KBM-7 (cell line): ENCODE data around the gene ARMH1.
A peak's percentile ranks its signal among the peaks of the same experiment; 100 is the strongest.

ENCODE experiments used
- DNase-seq: peaks from one replicate; pipeline ENCODE4 v3.0.0-alpha.2; 2015
- in situ Hi-C: fragments of 300-500 bp; cut with MboI; formaldehyde crosslinking; loops from 2 replicates; pipeline ENCODE4 v1.14.3; 2020; ENCODE audit warnings: low sequenced_read_pairs, low pct_unique_long_range_greater_than_20kb, mixed read lengths

The ARMH1 gene

DNA sequence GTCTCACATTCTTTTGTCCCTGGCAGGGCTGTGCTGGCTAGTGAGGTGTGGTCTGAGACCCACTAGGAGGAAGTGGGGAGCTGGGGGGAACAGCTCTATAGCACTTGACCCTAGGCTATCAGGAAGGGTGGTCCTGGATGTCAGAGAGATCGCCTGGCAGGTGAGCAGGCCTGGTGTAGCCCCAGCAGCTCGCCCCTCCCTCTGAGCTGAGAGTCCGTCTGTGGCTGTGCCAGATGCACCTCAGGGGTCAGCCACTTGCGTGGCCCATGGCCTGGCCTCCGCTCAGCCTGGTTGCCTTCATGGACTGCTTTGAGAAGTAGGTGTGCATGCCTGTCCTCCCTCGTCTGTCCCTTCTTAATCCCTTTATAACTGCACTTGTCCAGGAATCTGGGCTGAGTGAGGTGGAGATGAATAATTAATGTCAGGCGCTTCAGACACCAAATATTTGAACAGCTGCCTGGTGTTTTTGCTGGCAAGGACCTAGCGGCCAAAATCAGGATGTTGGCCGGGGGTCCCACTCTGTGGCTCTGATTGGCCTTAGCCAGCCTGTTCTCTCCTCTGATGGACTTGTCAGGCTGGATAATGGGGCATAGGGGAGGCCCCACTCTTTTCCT is 30.7 kb upstream of the ARMH1 start:
- no peak for DNase-seq
- in situ Hi-C loops = no loop called here

DNA sequence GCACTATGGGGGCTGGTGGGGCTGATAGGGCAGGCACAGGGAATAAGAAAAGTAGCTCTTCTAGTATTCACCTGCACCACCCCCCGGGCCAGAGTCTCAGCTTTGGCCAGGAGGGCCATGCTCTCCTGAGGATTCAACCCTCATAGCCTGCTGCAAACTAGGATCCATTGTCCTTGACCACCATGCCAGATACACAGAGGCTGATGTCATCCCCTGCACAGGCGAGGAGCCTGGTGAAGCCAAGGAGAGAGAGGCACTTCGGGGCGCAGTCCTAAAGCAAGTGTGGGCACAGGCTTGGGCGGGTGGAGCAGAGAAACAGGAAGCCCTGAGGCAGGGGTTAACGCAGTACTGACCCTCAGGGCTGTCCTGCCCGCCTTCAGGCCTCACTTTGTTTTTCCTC is 29.7 kb upstream of the ARMH1 start:
- in situ Hi-C loops = no loop called here
- DNase-seq = no peak

DNA sequence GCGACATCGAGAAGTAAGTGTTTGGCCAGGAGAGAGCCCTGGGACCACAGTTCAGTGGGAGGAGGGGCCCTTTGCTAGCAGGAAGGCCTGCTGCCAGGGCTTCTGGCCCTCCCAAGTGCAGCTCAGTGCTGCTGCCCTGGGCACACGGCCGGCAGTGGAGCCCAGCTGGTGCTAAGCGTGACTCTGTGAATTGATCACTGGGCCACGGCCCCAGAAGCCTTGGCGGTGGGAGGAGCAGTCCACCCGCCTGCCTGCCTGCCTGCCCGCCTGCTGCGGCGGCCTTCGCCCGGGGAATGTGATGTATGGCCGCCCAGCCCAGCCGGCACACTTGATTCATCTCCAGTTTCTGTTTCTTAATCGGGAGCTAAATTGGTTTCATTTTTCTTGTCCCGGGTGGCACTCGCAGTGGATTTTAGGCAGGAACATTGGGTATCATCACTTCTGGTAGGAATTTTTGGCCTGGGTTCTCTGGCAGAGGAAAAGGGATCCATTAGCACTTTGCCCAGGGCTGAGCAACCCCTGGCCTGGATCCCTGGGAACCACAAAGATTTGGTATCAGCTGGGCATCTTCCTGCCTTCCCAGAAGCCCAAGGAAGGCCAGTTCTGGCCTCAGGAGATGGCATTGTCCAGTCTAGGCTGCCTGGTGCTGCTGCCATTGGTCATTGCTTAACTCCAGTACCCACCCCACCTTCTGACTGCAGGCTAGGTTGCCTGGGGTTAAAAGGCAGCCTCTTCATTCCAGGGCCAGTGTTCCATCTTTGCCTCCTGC is 28.9 kb upstream of the ARMH1 start:
- DNase-seq = no peak
- in situ Hi-C loops = no loop called here

DNA sequence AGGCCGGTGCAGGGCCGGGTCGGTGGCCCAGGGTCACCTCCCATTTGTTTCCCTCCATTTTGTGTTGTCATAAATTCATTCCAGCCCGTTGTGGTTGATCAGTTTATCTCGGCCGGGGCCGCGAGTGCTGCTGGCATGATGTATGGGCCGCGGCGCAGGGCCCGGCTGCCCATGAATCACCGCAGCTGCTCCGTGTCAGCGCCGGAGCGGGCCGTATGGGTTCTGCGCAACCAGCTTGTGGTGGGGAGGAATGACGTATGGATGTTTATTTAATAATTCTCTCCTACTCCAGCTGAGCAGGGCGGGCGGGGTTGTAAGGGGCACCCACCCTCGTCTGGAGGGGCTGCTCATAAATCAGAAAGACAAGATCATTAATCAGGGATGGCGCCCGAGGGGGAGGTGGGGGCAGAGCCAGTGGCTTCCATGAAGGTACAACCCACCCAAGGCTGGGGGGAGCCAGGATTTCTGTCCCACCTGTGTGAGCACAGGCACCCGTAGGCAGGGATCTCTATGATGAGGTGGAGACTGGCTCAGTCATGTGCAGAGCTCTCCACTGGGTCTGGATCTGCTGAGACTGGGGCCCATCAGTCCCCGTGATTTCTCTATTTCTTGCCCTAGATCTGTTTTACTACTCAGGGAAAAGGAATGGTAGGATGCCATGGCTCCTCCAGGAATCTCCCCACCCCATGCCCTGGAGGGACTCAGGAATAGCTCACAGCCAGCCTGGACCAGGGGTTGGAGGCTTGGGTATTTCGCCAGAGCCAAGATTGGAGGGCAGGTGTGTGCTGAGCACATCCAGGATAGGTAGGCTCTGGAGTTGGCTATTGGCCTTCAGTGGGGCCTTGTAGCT is 28.0 kb upstream of the ARMH1 start:
- in situ Hi-C loops = no loop called here

DNA sequence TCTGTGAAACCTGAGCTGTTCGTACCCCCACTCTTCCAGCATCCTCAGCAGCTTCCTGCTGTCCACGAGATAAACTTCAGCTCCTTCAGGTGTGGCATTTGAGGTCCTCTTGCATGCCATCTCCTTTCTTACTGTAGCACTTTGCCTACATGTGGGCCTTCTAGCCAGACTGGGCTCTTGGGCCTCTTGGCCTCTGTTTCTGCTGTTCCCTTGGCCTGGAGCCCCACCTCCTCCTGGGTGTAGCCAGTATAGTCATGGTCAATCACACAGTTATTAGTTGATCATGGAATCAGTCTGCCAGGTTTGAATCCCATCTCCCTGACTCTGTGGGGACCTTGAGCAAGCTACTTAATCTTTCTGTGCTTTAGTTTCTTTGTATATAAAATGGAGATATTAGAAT is 26.6 kb upstream of the ARMH1 start:
- in situ Hi-C loops = no loop called here
- DNase-seq = no peak

More for the DNA sequence above, 28.0 kb upstream of the ARMH1 start:
- no peak for DNase-seq

DNA sequence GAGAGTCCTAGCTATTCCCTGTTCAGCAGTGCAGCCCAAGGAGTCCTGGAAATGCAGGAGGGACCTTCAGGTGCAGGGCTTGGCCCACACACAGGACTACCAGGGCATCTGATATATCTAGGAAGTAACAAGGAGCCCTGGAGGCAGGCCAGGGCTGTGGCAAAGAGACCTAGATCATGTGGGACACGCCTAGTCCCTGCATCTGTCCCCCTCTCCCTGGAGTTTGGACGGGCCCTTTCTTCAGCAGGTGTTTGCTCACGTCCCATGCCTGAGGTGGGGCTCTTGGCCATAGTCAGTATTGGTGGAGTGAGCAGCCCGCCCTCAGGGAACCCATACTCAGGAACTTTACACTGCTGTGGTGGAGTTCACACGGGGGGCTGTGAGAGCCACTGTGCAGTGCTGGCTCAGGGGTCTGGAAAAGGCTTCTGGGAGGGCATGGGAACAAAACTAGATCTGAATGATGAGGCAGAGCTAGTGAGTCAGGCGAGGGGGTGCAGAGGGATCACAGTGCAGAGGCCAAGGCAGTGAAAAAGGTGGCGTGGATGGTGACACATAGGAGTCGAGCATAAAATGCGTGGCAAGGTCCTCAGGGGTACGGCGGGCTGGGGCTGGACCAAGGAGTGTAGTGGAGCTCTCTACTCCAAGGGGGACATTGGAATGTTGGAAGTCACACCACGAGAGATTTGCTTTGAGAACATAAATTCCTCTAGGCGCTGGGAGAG is 25.8 kb upstream of the ARMH1 start:
- no peak for DNase-seq
- in situ Hi-C loops = no loop called here

DNA sequence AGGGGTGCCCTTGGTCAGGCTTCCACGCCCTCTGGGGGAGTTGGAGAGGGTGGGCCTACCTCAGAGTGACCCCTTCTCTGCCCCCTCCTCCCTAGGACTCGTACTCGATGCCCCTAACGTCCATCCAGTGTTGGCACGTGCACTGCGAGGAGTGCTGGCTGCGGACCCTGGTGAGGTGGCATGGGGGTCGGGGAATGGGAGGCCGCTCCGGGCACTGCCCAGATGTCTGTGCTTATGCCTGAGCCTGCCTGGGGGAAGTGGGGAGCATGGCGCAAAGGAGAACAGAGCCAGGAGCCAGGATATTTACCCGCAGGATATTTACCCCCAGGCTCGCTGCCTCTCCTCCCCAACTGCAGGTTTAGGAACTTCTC is 24.7 kb upstream of the ARMH1 start:
- in situ Hi-C loops = no loop called here
- DNase-seq = no peak

DNA sequence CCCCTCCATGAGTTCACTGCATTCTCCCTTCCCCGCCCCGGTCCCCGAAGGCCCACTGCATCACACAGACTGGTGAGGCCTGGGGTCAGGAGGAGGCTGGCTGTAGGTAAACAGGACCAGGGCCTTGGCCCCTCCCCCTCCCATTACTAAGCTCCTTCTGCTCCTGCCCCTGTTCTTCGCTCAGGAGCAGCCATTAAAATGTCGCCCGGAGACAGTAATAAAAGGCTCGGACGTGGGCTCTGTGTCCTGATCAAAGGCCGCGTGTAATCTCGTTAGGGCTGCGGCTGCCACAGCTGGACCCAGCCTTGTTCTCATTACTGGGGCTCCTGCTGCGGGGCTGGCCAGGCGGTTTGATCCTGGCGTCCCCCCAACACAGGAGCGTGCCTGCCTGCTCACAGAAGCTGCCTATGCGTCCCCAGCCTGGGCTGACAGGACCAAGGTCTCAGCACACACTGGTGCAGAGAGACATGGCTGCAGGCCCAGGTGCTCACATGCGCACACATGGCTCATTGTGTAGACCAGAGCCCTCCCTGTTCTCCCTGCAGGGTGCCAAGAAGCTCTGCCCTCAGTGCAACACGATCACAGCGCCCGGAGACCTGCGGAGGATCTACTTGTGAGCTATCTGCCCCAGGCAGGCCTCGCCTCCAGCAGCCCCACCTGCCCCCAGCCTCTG is 24.2 kb upstream of the ARMH1 start:
- in situ Hi-C loops = no loop called here
- no peak for DNase-seq

DNA sequence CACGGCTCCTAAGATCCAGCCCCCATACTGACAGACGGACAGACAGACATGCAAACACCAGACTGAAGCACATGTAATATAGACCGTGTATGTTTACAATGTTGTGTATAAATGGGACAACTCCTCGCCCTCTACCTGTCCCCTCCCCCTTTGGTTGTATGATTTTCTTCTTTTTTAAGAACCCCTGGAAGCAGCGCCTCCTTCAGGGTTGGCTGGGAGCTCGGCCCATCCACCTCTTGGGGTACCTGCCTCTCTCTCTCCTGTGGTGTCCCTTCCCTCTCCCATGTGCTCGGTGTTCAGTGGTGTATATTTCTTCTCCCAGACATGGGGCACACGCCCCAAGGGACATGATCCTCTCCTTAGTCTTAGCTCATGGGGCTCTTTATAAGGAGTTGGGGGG is 23.4 kb upstream of the ARMH1 start:
- in situ Hi-C loops = no loop called here

DNA sequence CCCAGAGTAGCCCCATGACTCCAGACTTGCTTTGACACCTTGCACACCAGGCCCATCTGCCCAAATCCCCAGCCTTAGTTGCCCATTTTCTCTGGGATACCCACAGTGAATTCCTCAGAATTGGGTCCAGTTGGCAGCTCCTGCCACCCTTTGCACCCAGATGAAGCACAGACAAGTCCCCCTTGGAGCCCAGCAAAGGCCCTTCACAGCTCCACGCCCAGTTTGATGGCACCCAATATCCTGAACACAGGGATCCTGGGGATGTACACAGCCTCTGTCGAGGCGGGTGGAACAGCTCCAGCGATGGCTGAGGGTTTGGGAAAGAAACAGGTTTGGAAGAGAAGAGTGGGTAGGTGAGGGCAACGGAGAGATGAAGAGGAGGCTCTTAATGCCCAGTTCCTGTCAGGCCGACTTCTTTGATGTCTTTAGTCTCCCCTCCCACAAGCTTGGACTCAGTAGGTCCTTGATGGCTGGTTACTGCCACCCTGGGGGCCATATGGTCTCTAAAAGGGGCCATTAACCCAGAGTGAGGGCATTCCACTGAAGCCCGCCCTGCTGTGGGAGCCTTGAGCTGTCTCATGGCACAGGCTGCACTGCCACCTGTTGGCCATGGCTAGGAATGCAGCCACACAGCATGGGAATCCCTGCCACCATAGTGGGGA is 21.9 kb upstream of the ARMH1 start:
- in situ Hi-C loops = no loop called here
- DNase-seq = peak; percentile 72

More for the DNA sequence above, 23.4 kb upstream of the ARMH1 start:
- DNase-seq = no peak

DNA sequence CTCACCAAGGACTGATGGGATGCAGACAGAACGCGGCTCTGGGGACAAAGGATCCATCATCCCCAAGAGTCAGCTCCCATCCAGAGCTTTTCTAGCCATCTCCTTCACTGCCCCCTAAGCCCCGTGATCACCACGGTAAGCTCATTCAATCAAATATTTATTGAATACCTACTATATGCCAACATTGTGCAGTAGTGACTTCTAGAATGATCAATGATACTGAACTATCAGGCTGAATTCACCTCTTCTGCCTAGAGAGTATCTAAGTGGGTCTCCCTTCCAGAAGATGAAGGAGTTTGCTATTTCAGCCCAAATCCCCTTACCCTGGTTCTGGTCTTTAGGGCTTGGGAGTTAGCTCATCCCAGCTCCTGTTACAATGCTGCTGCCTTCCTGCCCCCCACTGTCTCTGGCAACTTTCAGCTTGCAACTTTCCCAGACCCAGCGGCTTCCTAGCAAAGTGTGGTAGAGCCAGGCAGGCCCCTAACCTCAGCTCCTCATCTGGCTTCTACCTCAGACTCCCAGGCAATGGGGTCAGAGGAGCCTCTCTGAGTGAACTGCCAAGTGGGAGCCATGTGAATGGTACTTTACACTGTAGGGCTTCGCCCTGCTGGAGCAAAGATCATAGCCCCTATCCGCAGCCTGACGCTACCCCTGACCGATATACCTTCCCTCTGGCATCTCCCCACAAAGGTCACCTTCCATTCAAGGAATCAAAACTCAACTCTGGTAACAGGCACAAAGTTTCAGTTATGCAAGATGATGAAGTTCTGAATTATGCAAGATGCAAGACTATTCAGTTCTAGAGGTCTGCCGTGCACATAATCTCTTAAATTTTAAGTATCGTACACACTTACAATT is 21.2 kb upstream of the ARMH1 start:
- in situ Hi-C loops = no loop called here

DNA sequence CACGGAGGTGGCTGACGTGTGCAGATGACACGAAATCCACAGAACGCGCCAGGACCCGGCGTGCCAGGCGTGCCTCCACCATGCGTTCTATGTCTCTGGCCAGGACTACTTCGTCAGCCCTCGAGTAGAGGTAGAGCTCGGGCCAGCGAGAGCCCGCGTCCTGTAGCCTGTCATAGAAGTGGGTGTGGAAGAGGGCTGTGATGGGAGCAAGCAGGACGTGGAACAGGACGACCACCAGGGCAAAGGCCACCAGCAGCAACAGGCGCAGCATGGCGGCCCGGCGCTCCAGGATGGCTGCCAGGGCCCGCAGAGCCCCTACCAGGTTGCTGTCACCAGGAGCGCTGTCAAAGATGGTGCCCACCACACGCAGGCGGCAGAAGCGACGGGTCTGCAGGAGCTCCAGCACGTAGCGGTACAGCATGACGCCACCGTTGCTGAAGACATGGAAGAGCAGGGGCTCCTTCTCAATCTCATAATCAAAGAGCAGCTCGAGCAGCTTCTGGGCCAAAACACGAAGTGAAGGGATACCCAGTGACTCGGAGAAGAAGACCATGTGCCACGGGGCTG is 19.8 kb upstream of the ARMH1 start:
- in situ Hi-C loops = no loop called here
- DNase-seq = no peak

More for the DNA sequence above, 21.2 kb upstream of the ARMH1 start:
- no peak for DNase-seq

DNA sequence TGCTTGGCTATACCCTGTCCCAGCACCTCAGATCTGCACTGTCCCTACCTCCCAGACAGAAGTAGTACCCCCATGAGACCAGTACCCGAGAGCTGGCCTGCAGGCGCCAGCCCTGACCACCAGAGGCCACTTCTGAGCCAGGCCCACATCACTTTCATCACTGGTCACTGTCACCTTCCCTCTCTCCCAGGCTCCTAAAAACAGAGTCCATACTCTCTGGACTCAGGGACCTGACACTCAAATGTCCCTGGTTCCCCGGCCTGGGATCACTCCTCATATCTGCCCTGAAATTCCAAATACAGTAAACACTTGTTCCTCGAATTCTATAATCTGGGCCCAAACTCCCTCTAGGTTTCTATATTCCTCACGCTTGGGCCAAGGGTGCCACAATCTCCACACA is 18.9 kb upstream of the ARMH1 start:
- in situ Hi-C loops = no loop called here
- peak; percentile 51 for DNase-seq

DNA sequence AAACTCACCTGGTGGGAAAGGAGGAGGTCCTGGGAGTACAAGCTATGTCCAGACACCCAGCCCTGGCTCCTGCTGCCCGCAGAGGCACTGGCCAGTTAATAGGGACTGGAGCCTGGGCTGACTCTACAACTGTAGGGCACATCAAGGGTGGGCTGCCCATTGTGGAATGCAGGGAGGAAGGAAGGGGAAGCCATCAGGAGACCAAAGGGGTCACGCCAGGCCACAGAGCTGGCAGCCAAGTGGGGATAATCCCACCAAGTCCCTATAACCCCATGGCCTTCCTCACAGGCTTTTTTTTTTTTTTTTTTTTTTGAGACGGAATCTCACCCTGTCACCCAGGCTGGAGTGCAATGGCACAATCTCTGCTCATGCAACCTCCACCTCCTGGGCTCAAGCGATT is 14.9 kb upstream of the ARMH1 start:
- in situ Hi-C loops = no loop called here
- DNase-seq = no peak

DNA sequence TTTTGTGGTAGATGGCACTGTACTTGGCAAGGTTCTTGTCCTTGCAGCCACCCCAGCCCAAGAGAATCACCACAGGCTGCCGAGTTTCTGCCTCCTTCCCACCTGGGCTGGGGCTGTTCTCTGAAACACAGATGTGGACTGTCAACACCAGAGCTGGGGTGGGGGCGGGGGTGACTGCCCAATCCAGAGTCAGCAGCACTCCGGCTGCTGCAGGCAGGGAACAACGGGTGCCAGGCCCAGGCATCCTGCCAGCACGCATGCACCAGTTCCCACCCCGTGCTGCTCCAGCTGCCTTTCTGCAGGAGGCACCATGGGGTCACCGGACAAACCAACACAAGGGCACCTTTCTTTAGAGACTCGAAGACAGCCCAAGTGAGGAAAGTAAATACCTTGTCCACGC is 14.3 kb upstream of the ARMH1 start:
- DNase-seq = no peak
- in situ Hi-C loops = no loop called here

DNA sequence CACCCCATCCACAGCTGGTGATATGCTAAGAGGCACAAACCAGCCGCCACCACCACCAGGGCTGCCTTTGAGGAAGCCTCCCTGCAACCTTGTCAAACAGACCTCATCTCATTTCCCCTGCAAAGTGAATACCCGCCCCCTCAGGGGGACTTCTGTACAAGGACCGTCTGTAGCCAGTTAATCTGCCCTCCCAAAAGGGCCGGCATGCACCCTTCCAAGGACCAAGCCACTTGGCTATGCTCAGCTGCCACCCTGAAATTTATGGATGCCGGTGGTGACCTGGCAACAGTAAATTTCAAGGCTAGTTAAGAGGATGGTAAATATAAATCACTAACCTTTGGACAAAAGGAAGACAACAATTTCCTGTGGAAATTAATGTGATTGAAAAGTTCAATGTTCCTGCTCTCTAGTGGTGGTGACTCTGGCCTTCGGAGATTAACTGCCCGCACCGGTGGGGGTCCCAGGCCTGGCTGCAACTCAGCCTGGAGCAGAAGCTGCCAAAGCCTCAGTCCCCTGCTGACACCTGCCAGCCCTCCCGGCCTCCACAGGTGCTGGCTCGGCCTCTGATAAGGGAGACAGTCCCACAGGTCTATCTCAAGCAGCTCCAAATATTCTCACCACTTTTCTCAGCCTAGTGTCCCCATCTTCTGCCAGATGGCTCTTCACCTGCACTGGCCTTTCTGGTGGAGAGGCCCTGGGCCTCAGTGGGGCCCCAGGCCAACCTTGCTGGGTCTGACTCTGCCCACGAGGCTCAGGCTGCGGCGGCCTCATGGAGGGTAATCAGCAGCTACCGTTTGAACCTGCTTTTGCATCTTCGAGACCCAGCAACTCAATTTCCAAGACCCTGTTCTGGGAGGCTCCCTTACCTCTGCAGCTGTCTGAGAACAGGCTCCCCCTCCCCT is 12.5 kb upstream of the ARMH1 start:
- in situ Hi-C loops = no loop called here
- DNase-seq = no peak

DNA sequence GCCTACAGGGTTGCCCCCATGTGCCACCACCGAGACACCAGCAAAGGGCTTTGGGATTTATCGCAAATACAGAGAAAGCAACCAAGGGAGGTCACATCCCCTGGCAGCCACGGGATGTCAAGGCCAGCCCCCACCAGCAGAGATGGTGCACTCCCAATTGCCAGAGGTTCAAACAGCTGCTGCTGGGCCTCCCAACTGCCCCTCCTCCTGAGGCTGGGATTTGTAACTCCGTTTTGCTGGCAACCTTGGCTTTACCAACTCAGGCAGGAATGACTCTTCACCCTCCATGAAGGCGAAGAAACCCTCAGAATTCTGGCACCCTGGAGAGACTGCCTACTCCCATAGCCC is 11.9 kb upstream of the ARMH1 start:
- in situ Hi-C loops = no loop called here
- no peak for DNase-seq
